Naive B cell (primary cell): Measurements from ENCODE around the gene ATP1A1. TPM values are rescaled to one million over a fixed set of nuclear protein-coding genes. Genes with fewer than 3 reads are reported as not detected.

ENCODE experiments used
- ATAC-seq, 2 donors: fragments of 150-1000 bp; cut with Tn5 transposase; 2 replicates each; pipeline ENCODE4 v1.10.0; 2021; ENCODE audit warnings: low read depth in 2 of 2, mild to moderate bottlenecking in 2 of 2, moderate library complexity in 2 of 2
- DNase-seq: peaks from one replicate; pipeline ENCODE4 v3.0.0; 2022
- H3K27ac Mint-ChIP-seq, 6 donors: one replicate each; pipeline ENCODE4 v1.8.0; 2020 to 2022; ENCODE audit warnings: mild to moderate bottlenecking in 6 of 6, mixed read lengths in 6 of 6, moderate library complexity in 5 of 6, inconsistent platforms in 2 of 6
- H3K27me3 Mint-ChIP-seq, 3 donors: one replicate each; pipeline ENCODE4 v1.8.0; 2021 to 2022; ENCODE audit warnings: mixed read lengths in 3 of 3, mild to moderate bottlenecking in 1 of 3
- H3K36me3 Mint-ChIP-seq, 2 donors: one replicate each; pipeline ENCODE4 v1.8.0; 2020 to 2022; ENCODE audit warnings: mixed read lengths in 2 of 2, inconsistent platforms in 1 of 2, mild to moderate bottlenecking in 1 of 2
- H3K4me1 Mint-ChIP-seq, 3 donors: one replicate each; pipeline ENCODE4 v1.8.0; 2020 to 2022; ENCODE audit warnings: mixed read lengths in 3 of 3, inconsistent platforms in 1 of 3, mild to moderate bottlenecking in 1 of 3, moderate library complexity in 1 of 3
- H3K4me3 Mint-ChIP-seq, 8 donors: one replicate each; pipeline ENCODE4 v1.8.0; 2020 to 2022; ENCODE audit warnings: mild to moderate bottlenecking in 8 of 8, mixed read lengths in 8 of 8, moderate library complexity in 8 of 8, inconsistent platforms in 2 of 8
- H3K9me3 Mint-ChIP-seq, 7 donors: one replicate each; pipeline ENCODE4 v1.8.0; 2020 to 2022; ENCODE audit warnings: mixed read lengths in 7 of 7, mild to moderate bottlenecking in 5 of 7, inconsistent platforms in 2 of 7, moderate library complexity in 1 of 7
- polyA plus RNA-seq, 6 donors: library from polyadenylated mRNA; unstranded; fragments of 300-500 nt; fragmentation: Illumina TruSeq; gene quantifications; one replicate each; pipeline ENCODE4 v1.2.3, GENCODE V29; 2021; ENCODE audit warnings: low read depth in 6 of 6

Gene ATP1A1
- polyA plus RNA-seq, 6 donors from 2014 or later = 6.9 to 13.1 (median 10.2) TPM

- H3K9me3 Mint-ChIP-seq = peaks cover 0 to 2% (median 0%) of the 10 kb centered on the region in 7 donors
- peaks cover 0 to 29% (median 20%) of the 10 kb centered on the region in 3 donors for H3K27me3 Mint-ChIP-seq
- H3K36me3 Mint-ChIP-seq = no peaks in the 10 kb centered on the region
- H3K4me3 Mint-ChIP-seq = no peak overlapping the region
- ATAC-seq (peak in 1 of 2 donors; percentile 20), DNase-seq (no peak)
- no peak overlapping the region for H3K27ac Mint-ChIP-seq
- H3K4me1 Mint-ChIP-seq = no peaks in the 10 kb centered on the region
Observed at GRCh38 chr1:116435806-116436610, 63.0 kb downstream of the ATP1A1 start.

- Mint-ChIP-seq H3K27me3 (peaks cover 0 to 34% (median 23%) of the 10 kb centered on the region in 3 donors), H3K9me3 (peaks cover 0 to 2% (median 0%) of the 10 kb centered on the region in 7 donors), H3K4me1 (no peaks in the 10 kb centered on the region), H3K27ac (no peak overlapping the region), H3K36me3 (no peaks in the 10 kb centered on the region), H3K4me3 (no peak overlapping the region)
- no peak for ATAC-seq
- DNase-seq = no peak
Observed at GRCh38 chr1:116436611-116436970, 63.5 kb downstream of the ATP1A1 start.

- Mint-ChIP-seq H3K9me3 (peaks cover 0 to 2% (median 0%) of the 10 kb centered on the region in 7 donors), H3K36me3 (no peaks in the 10 kb centered on the region), H3K4me3 (no peak overlapping the region), H3K27me3 (peaks cover 0 to 45% (median 29%) of the 10 kb centered on the region in 3 donors), H3K27ac (no peak overlapping the region), H3K4me1 (no peaks in the 10 kb centered on the region)
- ATAC-seq = no peak
- DNase-seq = no peak
Observed at GRCh38 chr1:116439701-116440100, 66.7 kb downstream of the ATP1A1 start.

GRCh38 chr1:116440731-116441130 is 67.7 kb downstream of the ATP1A1 start:
- Mint-ChIP-seq H3K4me1 (no peaks in the 10 kb centered on the region), H3K4me3 (no peak overlapping the region), H3K27ac (no peak overlapping the region), H3K27me3 (peaks cover 0 to 53% (median 36%) of the 10 kb centered on the region in 3 donors), H3K36me3 (no peaks in the 10 kb centered on the region), H3K9me3 (no peaks in the 10 kb centered on the region)
- ATAC-seq (no peak), DNase-seq (no peak)

- Mint-ChIP-seq H3K9me3 (no peaks in the 10 kb centered on the region), H3K4me1 (no peaks in the 10 kb centered on the region), H3K27ac (no peak overlapping the region), H3K27me3 (peaks cover 17 to 71% (median 46%) of the 10 kb centered on the region in 3 donors), H3K36me3 (no peaks in the 10 kb centered on the region), H3K4me3 (no peak overlapping the region)
- no peak for ATAC-seq
- DNase-seq = no peak
Observed at GRCh38 chr1:116445534-116445933, 72.5 kb downstream of the ATP1A1 start.

GRCh38 chr1:116446686-116447085 is 73.6 kb downstream of the ATP1A1 start:
- Mint-ChIP-seq H3K4me1 (no peaks in the 10 kb centered on the region), H3K27me3 (peaks cover 17 to 60% (median 42%) of the 10 kb centered on the region in 3 donors), H3K4me3 (no peak overlapping the region), H3K27ac (no peak overlapping the region), H3K9me3 (no peaks in the 10 kb centered on the region), H3K36me3 (no peaks in the 10 kb centered on the region)
- ATAC-seq = no peak
- no peak for DNase-seq

- no peak overlapping the region for H3K4me3 Mint-ChIP-seq
- H3K9me3 Mint-ChIP-seq = no peaks in the 10 kb centered on the region
- no peak for DNase-seq
- ATAC-seq = no peak
- peaks cover 17 to 42% (median 28%) of the 10 kb centered on the region in 3 donors for H3K27me3 Mint-ChIP-seq
- no peaks in the 10 kb centered on the region for H3K4me1 Mint-ChIP-seq
- no peaks in the 10 kb centered on the region for H3K36me3 Mint-ChIP-seq
- H3K27ac Mint-ChIP-seq = peak overlapping the region in 1 of 6 donors; percentile 16
Observed at GRCh38 chr1:116448785-116449385, 75.8 kb downstream of the ATP1A1 start.

GRCh38 chr1:116449578-116449977 is 76.5 kb downstream of the ATP1A1 start:
- Mint-ChIP-seq H3K27me3 (peaks cover 17 to 37% (median 32%) of the 10 kb centered on the region in 3 donors), H3K27ac (peak overlapping the region in 1 of 6 donors; percentile 16), H3K9me3 (no peaks in the 10 kb centered on the region), H3K4me1 (no peaks in the 10 kb centered on the region), H3K36me3 (no peaks in the 10 kb centered on the region), H3K4me3 (no peak overlapping the region)
- ATAC-seq (no peak), DNase-seq (no peak)

GRCh38 chr1:116451702-116452101 is 78.7 kb downstream of the ATP1A1 start:
- Mint-ChIP-seq H3K4me3 (no peak overlapping the region), H3K27me3 (peaks cover 17 to 23% (median 20%) of the 10 kb centered on the region in 3 donors)
- no peak for ATAC-seq

GRCh38 chr1:116453481-116453880 is 80.4 kb downstream of the ATP1A1 start:
- H3K27me3 Mint-ChIP-seq = peaks cover 9 to 18% (median 14%) of the 10 kb centered on the region in 3 donors
- H3K4me3 Mint-ChIP-seq = no peak overlapping the region
- no peak overlapping the region for H3K27ac Mint-ChIP-seq
- no peaks in the 10 kb centered on the region for H3K36me3 Mint-ChIP-seq
- ATAC-seq (no peak), DNase-seq (no peak)
- no peaks in the 10 kb centered on the region for H3K9me3 Mint-ChIP-seq
- H3K4me1 Mint-ChIP-seq = no peaks in the 10 kb centered on the region

More at GRCh38 chr1:116451702-116452101, 78.7 kb downstream of the ATP1A1 start:
- DNase-seq = no peak
- no peaks in the 10 kb centered on the region for H3K9me3 Mint-ChIP-seq
- no peak overlapping the region for H3K27ac Mint-ChIP-seq
- H3K36me3 Mint-ChIP-seq = no peaks in the 10 kb centered on the region
- no peaks in the 10 kb centered on the region for H3K4me1 Mint-ChIP-seq

- DNase-seq (no peak), ATAC-seq (no peak)
- Mint-ChIP-seq H3K9me3 (no peaks in the 10 kb centered on the region), H3K4me1 (no peaks in the 10 kb centered on the region), H3K36me3 (no peaks in the 10 kb centered on the region), H3K4me3 (no peak overlapping the region), H3K27ac (no peak overlapping the region), H3K27me3 (peaks cover 5 to 14% (median 10%) of the 10 kb centered on the region in 3 donors)
Observed at GRCh38 chr1:116453906-116454305, 80.9 kb downstream of the ATP1A1 start.
